Right cardiac atrium (tissue), 5 donors: Measurements from ENCODE around the gene KRT75. TPM values are rescaled to one million over a fixed set of nuclear protein-coding genes. Genes with fewer than 3 reads are reported as not detected.
A peak's percentile ranks its signal among the peaks of the same experiment; 100 is the strongest.
"Not testable (repeated sequence)": the region's sequence is repeated elsewhere in the genome, so short reads cannot be mapped to it uniquely, and the experiment has no call there.

Experiments
- ATAC-seq, 2 donors: fragments of 200-7000 bp; cut with Tn5 transposase; one replicate each; pipeline versions ENCODE4 v1.8.0 to v1.9.1; 2020; ENCODE audit warnings: moderate library complexity in 2 of 2, mild to moderate bottlenecking in 1 of 2
- DNase-seq, 3 donors: peaks; one replicate each; pipeline ENCODE4 v3.0.0-alpha.2; 2020
- H3K27ac ChIP-seq: one replicate; pipeline ENCODE4 v1.5.1; 2013; ENCODE audit warnings: mild to moderate bottlenecking, low read length, control low read depth, moderate library complexity
- H3K27me3 ChIP-seq: one replicate; pipeline ENCODE4 v1.6.1; 2013; ENCODE audit not compliant: control insufficient read depth, insufficient read depth
- H3K4me1 ChIP-seq: one replicate; pipeline ENCODE4 v1.6.1; 2013; ENCODE audit warnings: low read length; ENCODE audit not compliant: control insufficient read depth, insufficient read depth
- H3K4me3 ChIP-seq: one replicate; pipeline ENCODE4 v1.5.1; 2013; ENCODE audit warnings: low read length, control low read depth
- H3K9me3 ChIP-seq: one replicate; pipeline ENCODE4 v1.6.1; 2013; ENCODE audit warnings: low read length; ENCODE audit not compliant: control insufficient read depth
- WGBS: extraction: QIAGEN DNeasy Blood & Tissue Kit; methylation state at CpG from one replicate; pipeline ENCODE4 v1.1.7; 2013; 5-methylcytosine and 5-hydroxymethylcytosine counted together
- intact Hi-C, 4 donors: fragments of 100-400 bp; cut with DNase I; formaldehyde crosslinking; loops; one replicate each; pipeline versions ENCODE4 v1.11.0 to v1.14.0; 2022 to 2023
- polyA plus RNA-seq: library from polyadenylated mRNA; stranded (reverse); fragments of 200-250 nt; gene quantifications from one replicate; pipeline ENCODE4 v1.2.3, GENCODE V29; 2013
- total RNA-seq, 4 donors: library from RNA; stranded (reverse); fragmentation: NEBNext Ultra II Directional; extraction: Animal tissue kit (Norgen Biotek cat#: 25700); gene quantifications; one replicate each; pipeline ENCODE4 v1.2.1, GENCODE V29; 2021
- donor health status: healthy with polysubstance abuse.
- donor health status: DM: no; HTN: yes; CAD: no.
- donor health status: DM: no; HTN: no; CAD: no.
- donor health status: DM: no; HTN: yes; CAD: no; lungs with severe emphysema.
- donor health status: DM: yes; HTN: yes; CAD: no.

Gene KRT75
- total and polyA plus RNA-seq, 5 donors: 0.07 TPM; not detected in 4

- ATAC-seq (no peak), DNase-seq (no peak)
- Histone ChIP-seq H3K9me3 (no peaks in the 10 kb centered on the region), H3K4me3 (no peak overlapping the region), H3K4me1 (peaks cover 3% of the 10 kb centered on the region), H3K27ac (no peak overlapping the region), H3K27me3 (no peaks in the 10 kb centered on the region)
- 67% methylated on average over 8 of the region's 8 CpGs for WGBS
- intact Hi-C loops: no loop called here
Measured at GRCh38 chr12:52413782-52414345, 20.3 kb downstream of the KRT75 start.

DNA sequence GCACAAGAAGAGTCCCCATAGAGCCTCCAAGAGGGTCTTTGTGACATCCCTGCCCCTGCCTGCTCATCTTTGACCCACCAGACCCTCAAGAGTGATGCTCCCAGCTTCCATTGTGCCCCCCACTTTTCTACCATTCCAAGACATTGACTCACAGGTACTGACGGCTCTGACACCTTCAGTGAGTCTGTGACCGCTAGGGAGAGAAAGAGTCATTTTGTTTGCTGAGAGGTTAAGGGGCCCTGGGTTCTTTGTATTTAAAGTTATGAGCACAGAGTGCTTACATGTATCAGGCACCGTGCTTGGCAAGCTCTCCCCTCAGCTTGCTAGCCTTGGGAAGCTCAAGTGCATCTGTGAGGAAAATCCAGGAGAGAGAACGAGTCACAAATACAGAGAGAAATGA is 21.0 kb downstream of the KRT75 start:
- Histone ChIP-seq H3K4me1 (peaks cover 3% of the 10 kb centered on the region), H3K4me3 (no peak overlapping the region), H3K27ac (no peak overlapping the region), H3K27me3 (no peaks in the 10 kb centered on the region), H3K9me3 (no peaks in the 10 kb centered on the region)
- intact Hi-C loops: no loop called here
- DNase-seq (no peak), ATAC-seq (no peak)
- WGBS: 53% methylated on average over 4 of the region's 4 CpGs

DNA sequence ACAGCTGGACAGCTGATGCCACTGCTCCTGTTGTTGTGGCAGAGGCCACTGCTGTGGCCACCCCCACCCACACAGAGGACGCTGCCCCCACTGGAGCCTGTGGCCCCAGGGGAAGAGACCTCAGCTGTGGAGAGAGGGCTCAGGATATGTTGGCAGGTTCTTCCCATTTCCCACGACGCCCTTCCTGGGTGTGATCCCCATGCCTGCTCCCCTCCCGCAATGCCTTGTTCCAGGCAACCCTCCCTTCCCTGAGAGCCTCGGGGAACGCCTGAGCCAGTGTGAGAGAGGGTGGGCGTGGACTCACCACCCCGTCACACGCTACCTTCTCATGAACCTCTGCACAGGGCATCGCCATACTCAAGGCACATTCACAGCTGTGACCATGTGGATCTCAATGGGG is 22.4 kb downstream of the KRT75 start:
- WGBS: 87% methylated on average over 10 of the region's 10 CpGs
- H3K9me3 ChIP-seq: no peaks in the 10 kb centered on the region
- no peaks in the 10 kb centered on the region for H3K27me3 ChIP-seq
- intact Hi-C loops: no loop called here
- peaks cover 3% of the 10 kb centered on the region for H3K4me1 ChIP-seq
- ATAC-seq (peak in 1 of 2 donors; percentile 21), DNase-seq (no peak)
- H3K27ac ChIP-seq: no peak overlapping the region
- H3K4me3 ChIP-seq: no peak overlapping the region

- WGBS: no CpG with 5 or more reads among the region's 1 CpG
- H3K4me1 ChIP-seq, intact Hi-C loops, DNase-seq, H3K9me3 ChIP-seq, H3K27ac ChIP-seq, H3K4me3 ChIP-seq, H3K27me3 ChIP-seq: not testable (repeated sequence)
- peak in 1 of 2 donors; percentile 58 for ATAC-seq
Measured at GRCh38 chr12:52410589-52411248, 23.5 kb downstream of the KRT75 start.

DNA sequence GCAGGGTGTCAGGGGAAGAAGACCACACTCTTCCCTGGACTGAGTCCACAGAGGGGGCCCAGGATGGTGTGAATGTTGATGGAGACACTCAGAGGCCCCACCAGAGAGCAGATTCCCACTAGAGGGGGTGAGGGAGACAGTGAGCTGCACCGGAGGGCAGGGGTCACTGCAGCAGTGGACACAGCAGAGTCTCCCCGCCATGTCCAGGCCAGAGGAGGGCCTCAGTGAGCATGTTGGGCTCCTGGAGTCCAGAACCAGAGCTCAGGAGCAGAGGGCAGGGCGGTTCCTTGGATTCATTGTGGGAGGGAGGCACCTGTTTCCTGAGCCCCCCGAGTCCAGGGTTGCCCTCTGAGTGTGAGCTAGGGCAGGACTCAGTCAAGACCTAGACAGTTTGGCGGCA is 26.3 kb downstream of the KRT75 start:
- Histone ChIP-seq H3K4me3 (no peak overlapping the region), H3K9me3 (no peaks in the 10 kb centered on the region), H3K27me3 (no peaks in the 10 kb centered on the region), H3K4me1 (no peaks in the 10 kb centered on the region), H3K27ac (no peak overlapping the region)
- ATAC-seq (no peak), DNase-seq (no peak)
- intact Hi-C loops: no loop called here
- WGBS: 84% methylated on average over 5 of the region's 5 CpGs

DNA sequence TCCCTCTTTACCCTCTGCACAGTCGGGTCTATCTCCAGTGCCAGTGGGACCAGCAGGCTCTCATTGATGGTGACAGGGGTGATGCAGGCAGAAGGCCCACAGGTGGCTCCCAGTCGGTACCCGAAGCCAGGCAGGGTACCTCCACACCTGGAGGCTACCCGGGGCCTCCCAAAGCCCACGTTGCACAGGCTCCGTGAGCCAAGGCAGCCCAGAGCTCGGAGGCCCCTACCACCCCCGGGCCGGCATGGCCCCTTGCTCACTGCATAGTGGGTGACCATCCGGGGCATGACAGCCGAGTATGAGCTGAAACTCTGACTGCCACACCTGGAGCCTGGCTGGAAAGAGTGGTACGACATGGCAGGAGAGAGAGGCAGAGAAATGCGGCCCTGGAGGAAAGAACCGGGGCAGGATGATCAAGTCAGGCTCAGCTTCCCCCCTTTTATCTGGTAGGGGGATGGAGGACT is 28.2 kb downstream of the KRT75 start, which contains the start of gene KRT82:
TSS of gene KRT82 (minus strand) at position 414 of the 464 bp plus-strand sequence. CDS start at position 356, 58 bp downstream.
- ATAC-seq: no peak
- 91% methylated on average over 14 of the region's 14 CpGs for WGBS
- DNase-seq: no peak
- Histone ChIP-seq H3K27me3 (no peaks in the 10 kb centered on the region), H3K4me3 (no peak within 1 kb of the TSS), H3K27ac (no peak within 1 kb of the TSS), H3K9me3 (no peaks in the 10 kb centered on the region), H3K4me1 (no peaks in the 10 kb centered on the region)
- intact Hi-C loops: no loop called here

DNA sequence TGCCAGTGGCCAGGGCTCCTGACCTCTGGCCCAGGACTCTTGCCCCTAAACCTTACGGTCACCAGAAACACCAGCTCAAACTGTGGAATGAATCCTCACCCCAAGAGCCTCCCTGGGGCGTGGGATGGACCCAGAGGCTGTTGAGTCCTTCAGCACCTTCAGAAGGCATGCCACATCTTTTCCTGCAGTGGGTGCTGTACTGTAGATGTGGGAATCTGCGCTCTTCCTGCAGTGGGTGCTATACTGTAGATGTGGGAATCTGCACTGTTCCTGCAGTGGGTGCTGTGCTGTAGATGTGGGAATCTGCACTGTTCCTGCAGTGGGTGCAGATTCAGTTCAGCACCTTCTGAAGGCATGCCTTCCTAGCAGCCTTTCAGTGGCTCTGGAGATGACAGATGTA is 29.2 kb downstream of the KRT75 start:
- H3K27ac ChIP-seq: no peak overlapping the region
- intact Hi-C loops: no loop called here
- H3K27me3 ChIP-seq: no peaks in the 10 kb centered on the region
- ATAC-seq (no peak), DNase-seq (peak in 1 of 3 donors; percentile 20)
- H3K4me1 ChIP-seq: no peaks in the 10 kb centered on the region
- WGBS: 87% methylated on average over 3 of the region's 3 CpGs
- H3K9me3 ChIP-seq: no peaks in the 10 kb centered on the region
- no peak overlapping the region for H3K4me3 ChIP-seq

DNA sequence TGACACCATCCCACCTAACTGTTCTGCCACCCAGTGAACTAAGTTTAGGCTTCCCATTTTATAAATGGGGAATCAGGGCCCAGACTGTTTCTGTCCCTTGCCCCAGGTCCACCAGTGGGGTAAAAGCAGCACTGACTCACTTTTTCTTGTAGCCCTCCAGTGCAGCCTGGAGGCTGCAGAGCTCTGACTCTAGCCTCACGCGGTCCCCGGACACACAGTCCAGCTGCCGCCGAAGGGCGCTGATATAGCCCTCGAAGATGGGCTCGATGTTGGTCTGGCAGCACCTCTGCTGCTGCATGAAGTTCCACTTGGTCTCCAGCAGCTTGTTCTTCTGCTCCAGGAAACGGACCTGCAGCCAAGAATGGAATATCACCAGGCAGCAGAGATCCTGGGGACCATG is 30.6 kb downstream of the KRT75 start:
- Histone ChIP-seq H3K4me3 (no peak overlapping the region), H3K27me3 (no peaks in the 10 kb centered on the region), H3K4me1 (no peaks in the 10 kb centered on the region), H3K27ac (no peak overlapping the region), H3K9me3 (no peaks in the 10 kb centered on the region)
- ATAC-seq (no peak), DNase-seq (peak in 1 of 3 donors; percentile 44)
- intact Hi-C loops: no loop called here
- 88% methylated on average over 9 of the region's 9 CpGs for WGBS

DNA sequence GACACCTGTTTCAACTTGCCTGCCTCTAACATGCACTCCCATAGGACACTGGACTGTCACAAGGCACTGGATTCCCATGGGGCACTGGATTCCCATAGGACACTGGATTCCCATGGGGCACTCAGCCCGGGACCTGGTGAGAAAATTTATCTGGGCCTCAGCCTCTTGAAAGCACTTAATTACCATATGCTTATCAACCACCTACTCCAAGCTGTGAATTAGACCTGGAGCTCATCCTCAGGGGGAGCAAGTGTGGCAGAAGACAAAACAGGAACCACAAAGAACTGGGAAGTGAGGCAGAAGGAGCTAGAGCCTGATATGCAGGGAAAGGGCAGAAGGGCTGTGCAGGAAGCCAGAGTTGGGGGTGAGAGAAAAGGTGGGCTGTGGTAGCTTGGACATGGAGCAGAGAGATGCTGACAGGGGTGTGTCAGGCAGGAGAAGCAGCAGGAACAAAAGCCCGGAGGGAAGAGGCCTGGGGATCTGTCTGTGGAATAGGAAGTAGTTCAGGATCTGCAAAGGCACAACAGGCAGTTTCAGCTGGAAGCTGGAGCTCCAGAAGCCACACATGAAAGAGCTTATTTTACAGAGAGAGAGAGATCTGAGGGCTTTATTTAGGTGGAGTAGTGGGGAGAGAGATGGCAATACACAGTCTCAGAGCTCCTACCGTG is 31.2 kb downstream of the KRT75 start:
- no peaks in the 10 kb centered on the region for H3K9me3 ChIP-seq
- H3K27ac ChIP-seq: no peak overlapping the region
- no peaks in the 10 kb centered on the region for H3K27me3 ChIP-seq
- 45% methylated on average over 3 of the region's 3 CpGs for WGBS
- intact Hi-C loops: no loop called here
- no peak overlapping the region for H3K4me3 ChIP-seq
- H3K4me1 ChIP-seq: no peaks in the 10 kb centered on the region
- ATAC-seq (no peak), DNase-seq (no peak)

DNA sequence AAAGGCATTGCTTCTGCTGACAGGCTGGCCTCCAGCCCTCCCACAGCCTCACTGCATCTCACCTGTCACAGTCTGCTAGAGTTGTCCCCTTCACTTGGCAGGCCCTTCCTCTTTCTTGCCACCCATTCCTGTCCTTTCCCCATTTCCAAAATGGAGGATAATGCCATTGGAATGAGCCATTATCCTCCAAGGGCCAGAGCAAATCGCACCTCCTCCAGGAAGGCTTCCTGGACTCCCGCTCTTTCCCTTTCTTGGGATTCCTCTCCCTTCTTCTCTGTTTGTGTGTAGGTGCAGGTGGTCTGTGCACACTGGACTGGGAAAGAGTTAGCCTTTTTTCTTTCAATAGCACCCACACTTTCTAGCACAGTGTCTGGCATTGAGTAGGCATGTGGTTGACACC is 31.8 kb downstream of the KRT75 start:
- Histone ChIP-seq H3K27me3 (no peaks in the 10 kb centered on the region), H3K27ac (no peak overlapping the region), H3K9me3 (no peaks in the 10 kb centered on the region), H3K4me3 (no peak overlapping the region), H3K4me1 (no peaks in the 10 kb centered on the region)
- WGBS: 97% methylated on average over 2 of the region's 2 CpGs
- intact Hi-C loops: no loop called here
- ATAC-seq: no peak
- DNase-seq: no peak

GRCh38 chr12:52401926-52402325 is 32.2 kb downstream of the KRT75 start:
- Histone ChIP-seq H3K27me3 (no peaks in the 10 kb centered on the region), H3K4me3 (no peak overlapping the region), H3K4me1 (no peaks in the 10 kb centered on the region), H3K9me3 (no peaks in the 10 kb centered on the region), H3K27ac (no peak overlapping the region)
- ATAC-seq: no peak
- DNase-seq: no peak
- intact Hi-C loops: no loop called here
- WGBS: 80% methylated on average over 4 of the region's 4 CpGs
